Thoracic aorta (tissue), 2 donors: Measurements from ENCODE around the gene MINDY4. TPM values are rescaled to one million over a fixed set of nuclear protein-coding genes. Genes with fewer than 3 reads are reported as not detected.

Experiments used
- ATAC-seq: fragments of 150-250 bp; one replicate; pipeline ENCODE4 v1.8.0; 2017; ENCODE audit warnings: low read depth; ENCODE audit not compliant: insufficient number of reproducible peaks, low FRiP score
- DNase-seq: peaks from one replicate; pipeline ENCODE4 v3.0.0-alpha.2; 2020; ENCODE audit warnings: low spot score
- H3K27ac ChIP-seq, 2 donors: fragments of 200-600 bp; sonication (generic); 1 replicate in 1 of 2; 2 replicates in 1 of 2; pipeline ENCODE4 v1.5.1; 2016; ENCODE audit warnings: mild to moderate bottlenecking in 2 of 2, moderate library complexity in 2 of 2
- H3K27me3 ChIP-seq: fragments of 200-600 bp; sonication (generic); replicated peaks from 2 replicates; pipeline ENCODE4 v1.6.0; 2016; ENCODE audit warnings: mild to moderate bottlenecking; ENCODE audit not compliant: insufficient read depth
- H3K36me3 ChIP-seq: fragments of 200-600 bp; sonication (generic); one replicate; pipeline ENCODE4 v1.5.1; 2016
- H3K4me1 ChIP-seq, 2 donors: fragments of 200-600 bp; sonication (generic); 1 replicate in 1 of 2; 2 replicates in 1 of 2; pipeline versions ENCODE4 v1.5.1 to v1.6.0; 2016; ENCODE audit warnings: low read depth in 2 of 2, mild to moderate bottlenecking in 1 of 2; ENCODE audit not compliant: control insufficient read depth in 1 of 2
- H3K4me3 ChIP-seq: fragments of 200-600 bp; sonication (generic); 2 replicates; pipeline ENCODE4 v1.5.1; 2016; ENCODE audit warnings: mild to moderate bottlenecking
- H3K9me3 ChIP-seq: fragments of 200-600 bp; sonication (generic); 2 replicates; pipeline ENCODE4 v1.5.1; 2016
- total RNA-seq, 2 donors: library from RNA; depleted of rRNA; stranded (reverse); fragments of >200 nt; gene quantifications; one replicate each; pipeline versions ENCODE4 v1.1.0 to v1.2.3, GENCODE V29; 2016
- TF ChIP-seq, protein P1 (sequence below): fragments of 200-600 bp; sonication (generic); IDR thresholded peaks from one replicate; pipeline ENCODE4 v1.5.1; 2019; ENCODE audit warnings: antibody characterized with exemption

The MINDY4 gene
- total RNA-seq, 2 donors from 2014 or later: 32.0 to 44.0 TPM

DNA sequence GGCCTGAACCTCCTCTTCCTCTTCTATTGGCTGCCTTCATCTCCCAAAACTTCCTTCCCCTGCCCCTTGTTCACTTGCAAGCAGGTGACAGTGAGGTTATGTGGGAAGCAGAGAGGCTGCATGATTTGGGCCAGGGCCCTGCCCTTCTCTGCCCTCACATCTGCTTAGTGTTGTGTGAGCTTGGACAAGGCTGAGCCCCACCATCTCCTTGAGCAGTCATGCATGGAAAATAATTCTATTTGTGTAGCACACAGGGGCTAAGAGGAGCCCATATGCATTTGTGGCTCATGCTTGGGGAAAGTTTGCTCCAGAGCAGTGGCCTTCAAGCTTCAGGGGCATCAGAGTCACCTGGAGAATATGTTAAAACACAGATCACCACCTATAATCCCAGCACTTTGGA, 113.7 kb downstream of the MINDY4 start:
- no peak for ATAC-seq
- Histone ChIP-seq H3K36me3 (peaks cover 19% of the 10 kb centered on the region), H3K27me3 (no peaks in the 10 kb centered on the region), H3K4me1 (peaks cover 16 to 44% of the 10 kb centered on the region in 2 donors), H3K9me3 (no peaks in the 10 kb centered on the region), H3K4me3 (no peak overlapping the region), H3K27ac (no peak overlapping the region)
- TF ChIP-seq, protein P1, sequence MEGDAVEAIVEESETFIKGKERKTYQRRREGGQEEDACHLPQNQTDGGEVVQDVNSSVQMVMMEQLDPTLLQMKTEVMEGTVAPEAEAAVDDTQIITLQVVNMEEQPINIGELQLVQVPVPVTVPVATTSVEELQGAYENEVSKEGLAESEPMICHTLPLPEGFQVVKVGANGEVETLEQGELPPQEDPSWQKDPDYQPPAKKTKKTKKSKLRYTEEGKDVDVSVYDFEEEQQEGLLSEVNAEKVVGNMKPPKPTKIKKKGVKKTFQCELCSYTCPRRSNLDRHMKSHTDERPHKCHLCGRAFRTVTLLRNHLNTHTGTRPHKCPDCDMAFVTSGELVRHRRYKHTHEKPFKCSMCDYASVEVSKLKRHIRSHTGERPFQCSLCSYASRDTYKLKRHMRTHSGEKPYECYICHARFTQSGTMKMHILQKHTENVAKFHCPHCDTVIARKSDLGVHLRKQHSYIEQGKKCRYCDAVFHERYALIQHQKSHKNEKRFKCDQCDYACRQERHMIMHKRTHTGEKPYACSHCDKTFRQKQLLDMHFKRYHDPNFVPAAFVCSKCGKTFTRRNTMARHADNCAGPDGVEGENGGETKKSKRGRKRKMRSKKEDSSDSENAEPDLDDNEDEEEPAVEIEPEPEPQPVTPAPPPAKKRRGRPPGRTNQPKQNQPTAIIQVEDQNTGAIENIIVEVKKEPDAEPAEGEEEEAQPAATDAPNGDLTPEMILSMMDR: no peak
- no peak for DNase-seq

GRCh38 chr7:30886608-30887011, 115.4 kb downstream of the MINDY4 start:
- Histone ChIP-seq H3K4me1 (peaks cover 16 to 40% of the 10 kb centered on the region in 2 donors), H3K4me3 (no peak overlapping the region), H3K27ac (peak overlapping the region; percentile 65 to 75), H3K36me3 (peaks cover 18% of the 10 kb centered on the region), H3K27me3 (no peaks in the 10 kb centered on the region), H3K9me3 (no peaks in the 10 kb centered on the region)
- TF ChIP-seq, protein P1: no peak
- ATAC-seq: no peak
- no peak for DNase-seq

- TF ChIP-seq, protein P1: no peak
- H3K4me3 ChIP-seq: no peak overlapping the region
- peaks cover 14% of the 10 kb centered on the region for H3K36me3 ChIP-seq
- DNase-seq (no peak), ATAC-seq (no peak)
- peaks cover 16 to 40% of the 10 kb centered on the region in 2 donors for H3K4me1 ChIP-seq
- H3K9me3 ChIP-seq: no peaks in the 10 kb centered on the region
- no peaks in the 10 kb centered on the region for H3K27me3 ChIP-seq
- H3K27ac ChIP-seq: peak overlapping the region; percentile 65 to 75
These were observed 116.3 kb downstream of the MINDY4 start for GRCh38 chr7:30887464-30887872.

- DNase-seq (peak; percentile 80), ATAC-seq (peak; percentile 90)
- Histone ChIP-seq H3K27me3 (no peaks in the 10 kb centered on the region), H3K4me1 (peaks cover 23 to 51% of the 10 kb centered on the region in 2 donors), H3K4me3 (no peak overlapping the region), H3K36me3 (peaks cover 12% of the 10 kb centered on the region), H3K9me3 (no peaks in the 10 kb centered on the region), H3K27ac (peak overlapping the region; percentile 65 to 75)
- TF ChIP-seq, protein P1: peak; percentile 8
These were observed 117.5 kb downstream of the MINDY4 start for GRCh38 chr7:30888747-30889146.

DNA sequence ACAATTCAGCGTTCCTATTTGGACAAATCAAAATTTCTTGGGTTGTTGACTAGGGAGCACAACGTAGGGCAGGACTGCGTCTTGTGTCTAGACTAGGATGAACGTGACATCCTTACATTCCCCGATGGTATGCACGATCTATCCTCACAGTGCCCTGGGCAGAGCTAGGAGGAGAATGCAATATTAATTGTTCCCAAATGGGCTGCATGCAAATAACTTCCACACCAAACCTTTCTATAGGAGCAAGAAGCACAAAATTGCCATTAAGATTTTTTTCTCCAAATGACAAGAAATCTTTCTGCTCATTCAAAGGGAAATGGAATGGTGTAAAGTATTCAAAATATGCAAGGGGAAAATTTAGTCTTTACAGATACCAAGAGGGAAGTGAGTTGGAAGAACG, 119.0 kb downstream of the MINDY4 start:
- H3K4me1 ChIP-seq: peaks cover 31 to 66% of the 10 kb centered on the region in 2 donors
- DNase-seq (no peak), ATAC-seq (no peak)
- TF ChIP-seq, protein P1: no peak
- no peaks in the 10 kb centered on the region for H3K9me3 ChIP-seq
- no peaks in the 10 kb centered on the region for H3K27me3 ChIP-seq
- no peak overlapping the region for H3K4me3 ChIP-seq
- H3K36me3 ChIP-seq: no peaks in the 10 kb centered on the region
- peak overlapping the region in 1 of 2 donors; percentile 65 for H3K27ac ChIP-seq
